HCT116 (cell line): ENCODE measurements around the gene PIP5KL1. TPM values are rescaled to one million over a fixed set of nuclear protein-coding genes. Genes with fewer than 3 reads are reported as not detected.

Experiments
- ATAC-seq: fragments of 200-7000 bp; cut with Tn5 transposase; 2 replicates; pipeline ENCODE4 v1.9.1; 2020; ENCODE audit warnings: mild to moderate bottlenecking, moderate library complexity
- BruUV-seq: library from RNA; stranded (reverse); fragments of 400-500 nt; replicated peaks from 2 replicates; lab custom pipeline; 2021; lab: Mats Ljungman, UMichigan
- CTCF ChIA-PET: fragments of 300-600 bp; sonication (Branson Sonifier 250); formaldehyde crosslinking; loops from one replicate; lab custom pipeline; 2021; ENCODE audit warnings: antibody characterized with exemption; lab: Charles Lee
- POLR2A ChIA-PET: fragments of 300-600, 350-600 bp; sonication (Branson Sonifier 250); formaldehyde crosslinking; loops from one replicate; lab custom pipeline; 2021; ENCODE audit warnings: antibody characterized with exemption; lab: Charles Lee
- RAD21 ChIA-PET, 2 experiments: fragments of 300-600 bp; sonication (Branson Sonifier 250); formaldehyde crosslinking; loops; one replicate each; lab custom pipeline; 2023; ENCODE audit warnings: low total read pairs in 2 of 2; ENCODE audit not compliant: uncharacterized antibody in 2 of 2, unreplicated experiment in 2 of 2, low non-redundant PET in 1 of 2; lab: Charles Lee
- DNase-seq: peaks from one replicate; pipeline ENCODE4 v3.0.0-alpha.2; 2010; ENCODE audit warnings: low read depth, low spot score
- H2AFZ ChIP-seq: fragments of 200-600 bp; shearing (Covaris generic), sonication (generic); 2 replicates; pipeline ENCODE4 v1.6.1; 2017; ENCODE audit warnings: low read depth, mixed run types, mixed read lengths, antibody characterized with exemption, low read length; ENCODE audit not compliant: poor library complexity, severe bottlenecking
- H3K27ac ChIP-seq: 2 replicates; pipeline ENCODE4 v1.5.1; 2012; ENCODE audit warnings: low read depth, low read length
- H3K27me3 ChIP-seq: fragments of 200-600 bp; sonication (generic); 2 replicates; pipeline ENCODE4 v1.6.1; 2016; ENCODE audit warnings: mixed run types, low read length, mixed read lengths; ENCODE audit not compliant: insufficient read depth
- H3K36me3 ChIP-seq, 2 experiments: fragments of 200-500 bp in 1 of 2; fragments of 200-600 bp in 1 of 2; sonication (Bioruptor generic) in 1 of 2; sonication (generic) in 1 of 2; 2 replicates each; pipeline versions ENCODE4 v1.5.1 to v1.6.1; 2014 to 2016; ENCODE audit warnings: low read length in 2 of 2, inconsistent platforms in 1 of 2, mixed read lengths in 1 of 2, mixed run types in 1 of 2; ENCODE audit not compliant: insufficient read depth in 2 of 2, control insufficient read depth in 1 of 2
- H3K4me1 ChIP-seq, 2 experiments: fragments of 200-600 bp in 1 of 2; sonication (generic) in 1 of 2; 2 replicates each; pipeline versions ENCODE4 v1.5.1 to v1.6.1; 2012 to 2017; ENCODE audit warnings: low read length in 2 of 2, inconsistent platforms in 1 of 2, mild to moderate bottlenecking in 1 of 2, mixed read lengths in 1 of 2, mixed run types in 1 of 2, moderate library complexity in 1 of 2; ENCODE audit not compliant: insufficient read depth in 2 of 2, control insufficient read depth in 1 of 2
- H3K4me2 ChIP-seq: fragments of 200-600 bp; sonication (generic); 2 replicates; pipeline ENCODE4 v1.6.1; 2017; ENCODE audit warnings: mixed run types, low read length, mixed read lengths
- H3K4me3 ChIP-seq, 2 experiments: fragments of 200-600 bp in 1 of 2; sonication (generic) in 1 of 2; replicated peaks in 1 of 2; 2 replicates each; pipeline ENCODE4 v1.5.1; 2011 to 2016; ENCODE audit warnings: low read length in 2 of 2, control low read depth in 1 of 2, low read depth in 1 of 2, mild to moderate bottlenecking in 1 of 2, mixed read lengths in 1 of 2, mixed run types in 1 of 2
- H3K79me2 ChIP-seq: fragments of 200-600 bp; sonication (generic); 2 replicates; pipeline ENCODE4 v1.6.1; 2017; ENCODE audit warnings: mild to moderate bottlenecking, mixed run types, low read length, moderate library complexity, mixed read lengths; ENCODE audit not compliant: insufficient read depth
- H3K9ac ChIP-seq: fragments of 200-600 bp; sonication (generic); 2 replicates; pipeline ENCODE4 v1.6.1; 2016; ENCODE audit warnings: low read length, mixed read lengths
- H3K9me2 ChIP-seq: fragments of 200-600 bp; sonication (generic), shearing (Covaris generic); 2 replicates; pipeline ENCODE4 v1.6.1; 2017; ENCODE audit warnings: mixed run types, mild to moderate bottlenecking, moderate library complexity; ENCODE audit not compliant: insufficient read depth
- H3K9me3 ChIP-seq, 2 experiments: fragments of 200-500 bp in 1 of 2; fragments of 200-600 bp in 1 of 2; sonication (Bioruptor generic) in 1 of 2; sonication (generic) in 1 of 2; 2 replicates each; pipeline ENCODE4 v1.6.1; 2014 to 2017; ENCODE audit warnings: low read length in 2 of 2, mixed read lengths in 2 of 2, inconsistent platforms in 1 of 2, low read depth in 1 of 2, mild to moderate bottlenecking in 1 of 2, mixed run types in 1 of 2, moderate library complexity in 1 of 2; ENCODE audit not compliant: control insufficient read depth in 1 of 2, insufficient read depth in 1 of 2
- H4K20me1 ChIP-seq: fragments of 200-600 bp; sonication (generic), shearing (Covaris generic); 2 replicates; pipeline ENCODE4 v1.6.1; 2017; ENCODE audit warnings: mixed run types, mild to moderate bottlenecking, moderate library complexity; ENCODE audit not compliant: insufficient read depth
- CTCF ChIP-seq, 3 experiments: fragments of 200-600 bp in 1 of 3; sonication (generic) in 1 of 3; IDR thresholded peaks in 2 of 3; conservative IDR thresholded peaks in 1 of 3; 2 replicates each; pipeline ENCODE4 v1.5.1; 2012 to 2017; ENCODE audit warnings: low read depth in 2 of 3, low read length in 2 of 3, antibody characterized with exemption in 1 of 3, borderline replicate concordance in 1 of 3, control low read depth in 1 of 3, mild to moderate bottlenecking in 1 of 3, mixed read lengths in 1 of 3, mixed run types in 1 of 3, moderate library complexity in 1 of 3; ENCODE audit not compliant: insufficient read depth in 1 of 3
- EGR1 ChIP-seq: IDR thresholded peaks from 2 replicates; pipeline ENCODE4 v1.6.1; 2012; ENCODE audit warnings: low read depth
- ELF1 ChIP-seq: IDR thresholded peaks from 2 replicates; pipeline ENCODE4 v1.6.1; 2012; ENCODE audit warnings: low read depth, borderline replicate concordance
- FOSL1 ChIP-seq: IDR thresholded peaks from 2 replicates; pipeline ENCODE4 v1.6.1; 2012; ENCODE audit warnings: low read depth
- JUND ChIP-seq: IDR thresholded peaks from 2 replicates; pipeline ENCODE4 v1.6.1; 2012
- POLR2AphosphoS5 ChIP-seq: IDR thresholded peaks from 2 replicates; pipeline ENCODE4 v1.6.1; 2011; ENCODE audit warnings: mild to moderate bottlenecking, low read depth, low read length, moderate library complexity
- SRF ChIP-seq: IDR thresholded peaks from 2 replicates; pipeline ENCODE4 v1.6.1; 2012; ENCODE audit warnings: low read depth
- TCF7L2 ChIP-seq: IDR thresholded peaks from 2 replicates; pipeline ENCODE4 v1.7.0; 2011; ENCODE audit warnings: borderline replicate concordance, inconsistent platforms; ENCODE audit not compliant: insufficient read depth, insufficient read length; ENCODE audit errors: extremely low read depth
- ZFX ChIP-seq: fragments of 450-650 bp; IDR thresholded peaks from 2 replicates; pipeline ENCODE4 v1.6.1; 2017
- ZNF274 ChIP-seq: fragments of 200-500 bp; sonication (Bioruptor generic); IDR thresholded peaks from 2 replicates; pipeline ENCODE4 v1.6.1; 2014; ENCODE audit warnings: mild to moderate bottlenecking, low read depth, low read length, inconsistent platforms
- intact Hi-C: fragments of 100-400 bp; cut with micrococcal nuclease; formaldehyde crosslinking; loops from 2 replicates; pipeline ENCODE4 v1.10.0; 2022
- total RNA-seq: library from RNA; stranded (reverse); gene quantifications from one replicate; pipeline ENCODE4 v1.2.1, GENCODE V29; 2021; ENCODE audit not compliant: unreplicated experiment

The PIP5KL1 gene
- total RNA-seq, 1 experiment from 2014 or later = 37.6 TPM

GRCh38 chr9:127968700-127969383 lies 38.3 kb upstream of the PIP5KL1 start:
- Histone ChIP-seq H4K20me1 (no peaks in the 10 kb centered on the region), H3K4me1 (peaks cover 83 to 94% of the 10 kb centered on the region in 2 experiments), H3K27ac (peak overlapping the region; percentile 88), H3K36me3 (no peaks in the 10 kb centered on the region), H3K79me2 (peaks cover 93% of the 10 kb centered on the region), H3K4me3 (peak overlapping the region in 1 of 2 experiments; percentile 40; a peak in 1 of 4 replicates), H3K9me3 (no peaks in the 10 kb centered on the region), H3K4me2 (peak overlapping the region; percentile 78), H2AFZ (no peak overlapping the region), H3K9ac (peak overlapping the region; percentile 49), H3K9me2 (no peaks in the 10 kb centered on the region), H3K27me3 (no peaks in the 10 kb centered on the region)
- ATAC-seq (peak; percentile 71), DNase-seq (peak; percentile 67)
- no TSS peak for BruUV-seq
- TF ChIP-seq POLR2AphosphoS5 (peak; percentile 63), ZNF274 (no peak), FOSL1 (no peak), ZFX (no peak), EGR1 (no peak), SRF (no peak), TCF7L2 (no peak)
- ChIA-PET RAD21 (no interaction called here), POLR2A (interaction anchor here (0.6 to 1.9 kb wide), 4 partner anchors 8 to 16 kb away, joined by 3 to 8 read pairs (median 4); partner anchors contain the start of gene EEIG1), CTCF (interaction anchor here (1.3 kb wide), 1 partner anchor 25 kb away, joined by 3 read pairs; no protein-coding TSS in a partner anchor)
- intact Hi-C loops = no loop called here

DNA sequence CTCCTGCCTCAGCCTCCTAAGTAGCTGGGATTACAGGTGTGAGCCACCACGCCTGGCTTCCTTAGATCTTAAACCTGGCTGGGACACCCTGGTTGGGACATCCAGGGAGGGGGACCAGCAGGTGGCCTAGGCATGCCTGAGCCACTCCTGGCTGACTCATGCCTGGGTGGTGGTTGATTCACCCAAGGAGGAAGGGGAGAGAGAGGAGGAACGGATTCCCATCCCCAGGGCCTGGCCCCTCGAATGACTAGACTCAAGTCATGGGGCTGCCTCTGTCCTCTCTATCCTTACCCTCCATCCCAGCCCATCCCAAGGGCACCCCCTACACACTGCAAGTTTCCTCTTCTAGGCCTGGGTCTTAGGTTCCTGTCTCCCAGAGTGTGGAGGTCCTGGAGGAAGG lies 37.5 kb upstream of the PIP5KL1 start:
- Histone ChIP-seq H3K9me2 (no peaks in the 10 kb centered on the region), H3K4me1 (peaks cover 89 to 99% of the 10 kb centered on the region in 2 experiments), H3K9me3 (no peaks in the 10 kb centered on the region), H3K27ac (peak overlapping the region; percentile 88), H3K4me2 (peak overlapping the region; percentile 78), H3K9ac (peak overlapping the region; percentile 49), H4K20me1 (no peaks in the 10 kb centered on the region), H3K36me3 (no peaks in the 10 kb centered on the region), H3K79me2 (peaks cover 93% of the 10 kb centered on the region), H2AFZ (no peak overlapping the region), H3K4me3 (peak overlapping the region in 1 of 2 experiments; percentile 40; a peak in 1 of 4 replicates), H3K27me3 (no peaks in the 10 kb centered on the region)
- CTCF ChIA-PET = interaction anchor here (1.3 kb wide), 1 partner anchor 24 kb away, joined by 3 read pairs; no protein-coding TSS in a partner anchor
- ATAC-seq (peak; percentile 79), DNase-seq (peak; percentile 81)
- intact Hi-C loops = no loop called here
- RAD21 ChIA-PET = no interaction called here
- POLR2A ChIA-PET = interaction anchor here (0.6 to 1.9 kb wide), 4 partner anchors 9 to 17 kb away, joined by 3 to 8 read pairs (median 4); partner anchors contain the start of gene EEIG1
- no TSS peak for BruUV-seq
- TF ChIP-seq POLR2AphosphoS5 = peak; percentile 62
- TF ChIP-seq ELF1 = no peak
- TF ChIP-seq TCF7L2 = peak; percentile 64
- TF ChIP-seq CTCF (IDR thresholded peaks at IDR 0.05 in 2 of 3, conservative IDR thresholded peaks at IDR 0.05 in 1 of 3; ENCODE audit: borderline replicate concordance in 1 of 3, insufficient read depth in 1 of 3, low read depth in 2 of 3, low read length in 2 of 3) = peak in 1 of 3 experiments; percentile 14; a peak in 1 of 6 replicates
- TF ChIP-seq JUND = no peak
